Endodermal cell (in vitro differentiated cells): Measurements from ENCODE around the gene C12orf76. TPM values are rescaled to one million over a fixed set of nuclear protein-coding genes. Genes with fewer than 3 reads are reported as not detected.

Source experiments
- DNase-seq: peaks from one replicate; pipeline ENCODE4 v3.0.0-alpha.2; 2017
- H3K27ac ChIP-seq: 2 replicates; pipeline ENCODE4 v1.5.1; 2013; ENCODE audit warnings: mild to moderate bottlenecking, low read depth, low read length, moderate library complexity
- H3K27me3 ChIP-seq: 2 replicates; pipeline ENCODE4 v1.6.1; 2013; ENCODE audit warnings: mild to moderate bottlenecking, low read length, moderate library complexity; ENCODE audit not compliant: insufficient read depth, control insufficient read depth, poor library complexity, severe bottlenecking
- H3K36me3 ChIP-seq: 2 replicates; pipeline ENCODE4 v1.7.0; 2013; ENCODE audit warnings: mild to moderate bottlenecking, low read length, moderate library complexity; ENCODE audit not compliant: control insufficient read depth, insufficient read depth
- H3K4me1 ChIP-seq: one replicate; pipeline ENCODE4 v1.7.0; 2013; ENCODE audit warnings: low read length; ENCODE audit not compliant: control insufficient read depth, insufficient read depth
- H3K4me3 ChIP-seq: 2 replicates; pipeline ENCODE4 v1.5.1; 2013; ENCODE audit warnings: mild to moderate bottlenecking, low read length, moderate library complexity
- H3K9ac ChIP-seq: 2 replicates; pipeline ENCODE4 v1.6.1; 2013; ENCODE audit warnings: mild to moderate bottlenecking, low read length, moderate library complexity; ENCODE audit not compliant: poor library complexity, severe bottlenecking; ENCODE audit errors: extremely low read depth
- H3K9me3 ChIP-seq: 2 replicates; pipeline ENCODE4 v1.6.1; 2013; ENCODE audit warnings: mild to moderate bottlenecking, low read length, moderate library complexity; ENCODE audit not compliant: control insufficient read depth
- H3K27ac Mint-ChIP-seq: 2 replicates; pipeline ENCODE4 v1.8.0; 2020; ENCODE audit warnings: mixed read lengths
- H3K27me3 Mint-ChIP-seq: 2 replicates; pipeline ENCODE4 v1.8.0; 2021; ENCODE audit warnings: mild to moderate bottlenecking, mixed read lengths; ENCODE audit not compliant: insufficient read depth
- H3K36me3 Mint-ChIP-seq: 2 replicates; pipeline ENCODE4 v1.8.0; 2020; ENCODE audit warnings: low read depth, mixed read lengths
- H3K4me1 Mint-ChIP-seq: 2 replicates; pipeline ENCODE4 v1.8.0; 2020; ENCODE audit warnings: mixed read lengths
- H3K4me3 Mint-ChIP-seq: 2 replicates; pipeline ENCODE4 v1.8.0; 2020; ENCODE audit warnings: mild to moderate bottlenecking, moderate library complexity, mixed read lengths
- H3K9me3 Mint-ChIP-seq: 2 replicates; pipeline ENCODE4 v1.8.0; 2020; ENCODE audit warnings: mild to moderate bottlenecking, mixed read lengths
- CTCF ChIP-seq: fragments of 200-600 bp; sonication (generic); conservative IDR thresholded peaks from 2 replicates; pipeline ENCODE4 v1.5.0; 2021; ENCODE audit warnings: antibody characterized with exemption, mild to moderate bottlenecking
- WGBS, 2 experiments: methylation state at CpG; one replicate each; pipeline versions ENCODE4 v1.1.5 to v1.1.7; 2013; ENCODE audit warnings: missing lambda C conversion rate in 2 of 2, mixed read lengths in 1 of 2; ENCODE audit not compliant: insufficient coverage in 1 of 2, insufficient read length in 1 of 2; 5-methylcytosine and 5-hydroxymethylcytosine counted together
- total RNA-seq, 2 donors: library from RNA; stranded (reverse); fragmentation: NEBNext Ultra II Directional in 1 of 2; extraction: Animal tissue kit (Norgen Biotek cat#: 25700) in 1 of 2; gene quantifications; 2 replicates in 1 of 2; 3 replicates in 1 of 2; pipeline ENCODE4 v1.2.1, GENCODE V29; 2021

Gene C12orf76
- total RNA-seq, 2 donors from 2014 or later = 19.6 to 23.5 TPM

GRCh38 chr12:110024051-110024450 lies 24.3 kb downstream of the C12orf76 start:
- no peak overlapping the region for H3K27ac Mint-ChIP-seq
- Histone ChIP-seq H3K27me3 (no peaks in the 10 kb centered on the region), H3K27ac (peak overlapping the region; percentile 22), H3K9ac (no peak overlapping the region), H3K36me3 (peaks cover 78% of the 10 kb centered on the region), H3K4me1 (no peaks in the 10 kb centered on the region), H3K9me3 (no peaks in the 10 kb centered on the region), H3K4me3 (no peak overlapping the region)
- DNase-seq = no peak
- no peak overlapping the region for H3K4me3 Mint-ChIP-seq
- H3K9me3 Mint-ChIP-seq = no peaks in the 10 kb centered on the region
- peaks cover 5% of the 10 kb centered on the region for H3K4me1 Mint-ChIP-seq
- 98 to 100% methylated on average over 1 to 2 of the region's 2 CpGs for WGBS, 2 experiments
- H3K36me3 Mint-ChIP-seq = peaks cover 60% of the 10 kb centered on the region
- no peak for TF ChIP-seq CTCF
- H3K27me3 Mint-ChIP-seq = no peaks in the 10 kb centered on the region

GRCh38 chr12:110023059-110023980 lies 25.0 kb downstream of the C12orf76 start:
- H3K4me3 Mint-ChIP-seq = no peak overlapping the region
- no peaks in the 10 kb centered on the region for H3K27me3 Mint-ChIP-seq
- H3K9ac ChIP-seq = no peak overlapping the region
- peaks cover 81% of the 10 kb centered on the region for H3K36me3 ChIP-seq
- H3K27ac ChIP-seq = peak overlapping the region; percentile 22
- no peaks in the 10 kb centered on the region for H3K9me3 Mint-ChIP-seq
- H3K27ac Mint-ChIP-seq = peak overlapping the region; percentile 49
- no peaks in the 10 kb centered on the region for H3K4me1 ChIP-seq
- DNase-seq = no peak
- H3K36me3 Mint-ChIP-seq = peaks cover 62% of the 10 kb centered on the region
- WGBS, 2 experiments = 73 to 91% methylated on average over 4 to 5 of the region's 5 CpGs
- H3K27me3 ChIP-seq = no peaks in the 10 kb centered on the region
- no peaks in the 10 kb centered on the region for H3K9me3 ChIP-seq
- no peak for TF ChIP-seq CTCF
- peaks cover 4% of the 10 kb centered on the region for H3K4me1 Mint-ChIP-seq
- H3K4me3 ChIP-seq = no peak overlapping the region

DNA sequence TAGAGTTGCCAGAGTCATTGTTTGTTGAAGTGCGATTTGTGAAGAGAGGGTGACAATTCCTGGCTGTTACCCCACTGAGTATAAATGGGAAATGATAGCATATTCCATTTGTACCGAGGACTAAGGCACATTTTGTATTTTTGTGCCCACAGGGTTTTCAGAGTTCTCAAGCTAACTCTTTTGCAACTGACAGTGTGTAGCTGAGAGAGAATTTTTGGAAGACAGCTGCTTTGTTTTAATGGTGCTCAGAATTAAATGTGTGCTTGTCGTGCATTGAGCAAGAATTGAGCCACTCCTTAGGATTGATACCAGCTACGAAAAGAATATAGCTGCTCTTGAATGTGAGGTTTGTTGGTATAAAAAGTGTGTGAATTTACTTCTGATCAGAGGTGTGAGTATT lies 27.4 kb downstream of the C12orf76 start:
- no peak for TF ChIP-seq CTCF
- 92 to 93% methylated on average over 3 to 4 of the region's 4 CpGs for WGBS, 2 experiments
- H3K4me3 Mint-ChIP-seq = no peak overlapping the region

More for the DNA sequence above, 27.4 kb downstream of the C12orf76 start:
- DNase-seq = no peak
- Histone ChIP-seq H3K9me3 (no peaks in the 10 kb centered on the region), H3K4me3 (no peak overlapping the region), H3K27me3 (no peaks in the 10 kb centered on the region), H3K4me1 (no peaks in the 10 kb centered on the region), H3K36me3 (peaks cover 85% of the 10 kb centered on the region), H3K9ac (no peak overlapping the region), H3K27ac (no peak overlapping the region)
- Mint-ChIP-seq H3K4me1 (no peaks in the 10 kb centered on the region), H3K27me3 (no peaks in the 10 kb centered on the region), H3K9me3 (no peaks in the 10 kb centered on the region), H3K27ac (no peak overlapping the region), H3K36me3 (peaks cover 61% of the 10 kb centered on the region)
